Hepatocyte (in vitro differentiated cells): Measurements from ENCODE around the gene SNAPC3.
A peak's percentile ranks its signal among the peaks of the same experiment; 100 is the strongest.

Source experiments
- CTCF ChIP-seq: fragments of 200-600 bp; sonication (generic); IDR thresholded peaks from 2 replicates; pipeline ENCODE4 v1.5.1; 2016; ENCODE audit warnings: antibody characterized with exemption, mild to moderate bottlenecking; ENCODE audit not compliant: poor library complexity
- EZH2 ChIP-seq: fragments of 200-600 bp; sonication (generic); IDR thresholded peaks from 2 replicates; pipeline ENCODE4 v1.6.1; 2016; ENCODE audit warnings: antibody characterized with exemption, mild to moderate bottlenecking, borderline replicate concordance
- EZH2phosphoT487 ChIP-seq: fragments of 200-600 bp; sonication (generic); IDR thresholded peaks from one replicate; pipeline ENCODE4 v1.6.1; 2018; ENCODE audit warnings: antibody characterized with exemption, mild to moderate bottlenecking, low read depth, moderate library complexity; ENCODE audit not compliant: unreplicated experiment, severe bottlenecking

DNA sequence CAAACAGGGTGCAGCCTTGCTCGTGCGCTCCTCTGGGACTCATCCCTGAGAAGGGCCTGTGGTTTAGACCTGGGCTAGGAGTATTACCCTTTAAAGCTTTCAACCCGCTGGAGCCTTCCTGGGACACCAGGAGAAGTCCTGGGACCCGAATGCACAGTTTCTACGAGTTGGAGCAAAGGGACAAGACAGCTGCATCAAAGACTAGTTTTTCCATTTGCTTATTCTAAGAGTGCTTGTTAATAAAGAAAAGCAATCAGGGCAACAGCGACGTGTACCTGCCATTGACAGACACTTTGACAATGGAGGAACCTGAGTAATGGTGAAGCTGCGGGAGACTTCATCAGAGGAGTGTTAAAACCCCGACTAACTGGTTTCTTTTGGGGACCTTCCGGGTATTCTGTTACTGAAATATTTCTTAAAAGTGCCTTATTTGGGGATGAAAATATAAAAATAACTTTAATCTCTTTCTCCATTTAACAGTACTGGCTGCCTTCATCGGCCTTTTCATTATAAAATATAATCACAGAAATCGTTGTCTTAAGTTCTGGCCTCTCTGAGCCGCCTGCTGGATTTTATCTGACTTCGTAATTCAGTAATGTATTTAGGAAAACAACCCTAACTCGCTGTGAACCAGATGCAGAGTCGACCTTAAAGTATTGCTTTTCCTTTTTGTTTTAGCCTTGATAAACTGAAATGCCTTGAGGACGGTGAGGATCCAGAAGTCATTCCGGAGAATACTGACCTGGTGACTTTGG is 732 bp downstream of the SNAPC3 start:
- TF ChIP-seq EZH2, result no peak
- peak; percentile 37 for TF ChIP-seq CTCF
- TF ChIP-seq EZH2phosphoT487, result no peak
